Naive thymus-derived CD4-positive, alpha-beta T cell (primary cell): Measurements from ENCODE around the gene TMEM130. TPM values are rescaled to one million over a fixed set of nuclear protein-coding genes. Genes with fewer than 3 reads are reported as not detected.
"Not testable (repeated sequence)": the region's sequence is repeated elsewhere in the genome, so short reads cannot be mapped to it uniquely, and the experiment has no call there.

Experiments
- ATAC-seq: fragments of 150-1000 bp; cut with Tn5 transposase; 2 replicates; pipeline ENCODE4 v1.10.0; 2021; ENCODE audit warnings: mild to moderate bottlenecking, moderate library complexity
- CTCF ChIA-PET: fragments of 350-600 bp; sonication (Branson Sonifier 250); formaldehyde crosslinking; loops from one replicate; lab custom pipeline; 2021; ENCODE audit warnings: antibody characterized with exemption; lab: Charles Lee
- POLR2A ChIA-PET: fragments of 350-600 bp; sonication (Branson Sonifier 250); formaldehyde crosslinking; loops from one replicate; lab custom pipeline; 2021; ENCODE audit warnings: antibody characterized with exemption, inconsistent platforms; lab: Charles Lee
- DNase-seq, 9 donors: peaks; one replicate each; pipeline versions ENCODE4 v3.0.0 to v3.0.0-alpha.2; 2020 to 2022; ENCODE audit warnings: mixed read lengths in 1 of 9
- H3K27ac ChIP-seq: one replicate; pipeline ENCODE4 v1.7.0; 2013; ENCODE audit warnings: mild to moderate bottlenecking, low read depth, low read length, moderate library complexity
- H3K27me3 ChIP-seq, 2 donors: one replicate each; pipeline ENCODE4 v1.7.0; 2013; ENCODE audit warnings: low read length in 2 of 2, mild to moderate bottlenecking in 2 of 2, moderate library complexity in 2 of 2; ENCODE audit not compliant: control insufficient read depth in 2 of 2, insufficient read depth in 2 of 2
- H3K36me3 ChIP-seq, 3 experiments: 1 replicate in 2 of 3; 2 replicates in 1 of 3; pipeline ENCODE4 v1.7.0; 2013; ENCODE audit warnings: low read length in 3 of 3, mild to moderate bottlenecking in 3 of 3, moderate library complexity in 1 of 3; ENCODE audit not compliant: insufficient read depth in 3 of 3, control insufficient read depth in 2 of 3
- H3K4me1 ChIP-seq, 2 donors: one replicate each; pipeline ENCODE4 v1.7.0; 2013; ENCODE audit warnings: low read length in 2 of 2, mild to moderate bottlenecking in 2 of 2, moderate library complexity in 1 of 2; ENCODE audit not compliant: control insufficient read depth in 2 of 2, insufficient read depth in 2 of 2
- H3K4me3 ChIP-seq: 2 replicates; pipeline ENCODE4 v1.7.0; 2013; ENCODE audit warnings: mild to moderate bottlenecking, low read length
- H3K9me3 ChIP-seq, 3 experiments: 1 replicate in 2 of 3; 2 replicates in 1 of 3; pipeline ENCODE4 v1.7.0; 2013; ENCODE audit warnings: low read length in 3 of 3; ENCODE audit not compliant: control insufficient read depth in 2 of 3
- H3K27ac Mint-ChIP-seq, 9 donors: one replicate each; pipeline ENCODE4 v1.8.0; 2020 to 2022; ENCODE audit warnings: mixed read lengths in 9 of 9, mild to moderate bottlenecking in 8 of 9, moderate library complexity in 5 of 9, inconsistent platforms in 2 of 9
- H3K27me3 Mint-ChIP-seq, 5 donors: one replicate each; pipeline ENCODE4 v1.8.0; 2021 to 2022; ENCODE audit warnings: mixed read lengths in 5 of 5, mild to moderate bottlenecking in 1 of 5
- H3K36me3 Mint-ChIP-seq, 5 donors: one replicate each; pipeline ENCODE4 v1.8.0; 2020 to 2022; ENCODE audit warnings: mixed read lengths in 5 of 5, mild to moderate bottlenecking in 3 of 5, inconsistent platforms in 1 of 5
- H3K4me1 Mint-ChIP-seq, 7 donors: one replicate each; pipeline ENCODE4 v1.8.0; 2020 to 2022; ENCODE audit warnings: mixed read lengths in 7 of 7, mild to moderate bottlenecking in 3 of 7, inconsistent platforms in 1 of 7
- H3K4me3 Mint-ChIP-seq, 10 donors: one replicate each; pipeline ENCODE4 v1.8.0; 2020 to 2022; ENCODE audit warnings: mild to moderate bottlenecking in 10 of 10, mixed read lengths in 10 of 10, moderate library complexity in 6 of 10, inconsistent platforms in 2 of 10
- H3K9me3 Mint-ChIP-seq, 11 donors: one replicate each; pipeline ENCODE4 v1.8.0; 2020 to 2022; ENCODE audit warnings: mixed read lengths in 11 of 11, mild to moderate bottlenecking in 4 of 11, inconsistent platforms in 1 of 11, moderate library complexity in 1 of 11
- intact Hi-C, 2 donors: fragments of 100-400 bp; cut with micrococcal nuclease; formaldehyde crosslinking; loops; one replicate each; pipeline ENCODE4 v1.15.1; 2023
- polyA plus RNA-seq, 2 donors: library from polyadenylated mRNA; unstranded; fragments of 300-500 nt; fragmentation: Illumina TruSeq; gene quantifications; one replicate each; pipeline ENCODE4 v1.2.3, GENCODE V29; 2021
- total RNA-seq, 6 experiments: library from RNA in 5 of 6; stranded (reverse) in 5 of 6; gene quantifications; 1 replicate in 5 of 6; 2 replicates in 1 of 6; pipeline ENCODE4 v1.2.3 and lab custom pipeline; 2021 to 2026

The TMEM130 gene
- total and polyA plus RNA-seq, 7 experiments from 2014 or later, result not detected

DNA sequence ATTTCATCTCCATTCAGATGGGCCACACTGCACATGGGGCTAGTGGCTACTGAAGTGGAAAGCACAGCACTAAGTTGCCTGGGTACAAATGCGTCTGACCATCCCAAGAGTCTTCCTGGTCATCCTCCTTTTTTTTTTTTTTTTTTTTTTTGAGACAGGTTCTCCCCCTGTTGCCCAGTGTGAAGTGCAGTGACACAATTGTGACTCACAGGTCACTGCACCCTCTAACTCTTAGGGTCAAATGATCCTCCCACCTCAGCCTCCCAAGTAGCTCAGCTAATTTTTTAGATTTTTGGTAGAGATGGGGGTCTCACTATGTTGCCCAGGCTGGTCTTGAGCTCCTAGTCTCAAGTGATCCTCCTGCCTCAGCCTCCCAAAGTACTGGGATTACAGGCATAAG, 5.1 kb upstream of the TMEM130 start:
- intact Hi-C loops, result loop anchor here (5.0 to 10.0 kb wide), 5 partner anchors 450 to 1758 kb away; partner anchors contain the start of genes ARPC1A (in 1 of the 2), ASNS (in 1 of the 2), SDHAF3 (in 1 of the 2) and ZKSCAN5 (in 1 of the 2)
- no peak for ATAC-seq
- no peak overlapping the region for H3K4me3 ChIP-seq
- peaks cover 0 to 5% (median 0%) of the 10 kb centered on the region in 11 donors for H3K9me3 Mint-ChIP-seq
- H3K36me3 Mint-ChIP-seq, result no peaks in the 10 kb centered on the region
- H3K27ac Mint-ChIP-seq, result no peak overlapping the region
- no peaks in the 10 kb centered on the region for H3K27me3 ChIP-seq
- no peak overlapping the region for H3K4me3 Mint-ChIP-seq
- CTCF ChIA-PET, result no interaction called here
- peaks cover 0 to 17% (median 8%) of the 10 kb centered on the region in 7 donors for H3K4me1 Mint-ChIP-seq
- H3K4me1 ChIP-seq, result peaks cover 0 to 6% of the 10 kb centered on the region in 2 donors
- H3K9me3 ChIP-seq, result no peaks in the 10 kb centered on the region
- no peak for DNase-seq
- peaks cover 0 to 21% (median 6%) of the 10 kb centered on the region in 5 donors for H3K27me3 Mint-ChIP-seq
- peaks cover 0 to 9% (median 0%) of the 10 kb centered on the region in 3 experiments for H3K36me3 ChIP-seq
- POLR2A ChIA-PET, result no interaction called here
- no peak overlapping the region for H3K27ac ChIP-seq

DNA sequence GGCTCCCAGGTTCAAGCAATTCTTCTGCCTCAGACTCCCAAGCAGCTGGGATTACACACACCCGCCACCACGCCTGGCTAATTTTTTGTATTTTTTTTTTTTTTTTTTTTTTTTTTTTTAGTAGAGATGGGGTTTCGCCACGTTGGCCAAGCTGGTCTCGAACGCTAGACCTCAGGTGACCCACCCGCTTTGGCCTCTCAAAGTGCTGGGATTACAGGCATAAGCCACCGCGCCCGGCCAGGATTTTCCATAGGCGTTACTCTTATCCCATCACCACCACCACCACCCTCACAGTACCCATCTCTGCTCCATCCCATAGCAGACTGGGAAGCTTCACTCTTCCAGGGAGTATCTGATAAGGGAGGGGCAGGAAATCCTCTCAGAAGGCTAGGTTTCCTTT, 3.8 kb upstream of the TMEM130 start:
- H3K27ac ChIP-seq, H3K36me3 Mint-ChIP-seq, DNase-seq, H3K36me3 ChIP-seq, CTCF ChIA-PET, ATAC-seq, H3K4me1 ChIP-seq, H3K9me3 Mint-ChIP-seq, H3K9me3 ChIP-seq, H3K27me3 ChIP-seq, H3K4me3 ChIP-seq, H3K27ac Mint-ChIP-seq, H3K4me3 Mint-ChIP-seq, POLR2A ChIA-PET: not testable (repeated sequence)
- intact Hi-C loops, result loop anchor here (10.0 kb wide), 2 partner anchors 451 to 601 kb away; partner anchors contain the start of genes ARPC1A (in 1 of the 2) and ZNF789 (in 1 of the 2)
- H3K27me3 Mint-ChIP-seq, result peaks cover 0 to 28% (median 6%) of the 10 kb centered on the region in 5 donors
- peaks cover 0 to 14% (median 7%) of the 10 kb centered on the region in 7 donors for H3K4me1 Mint-ChIP-seq

DNA sequence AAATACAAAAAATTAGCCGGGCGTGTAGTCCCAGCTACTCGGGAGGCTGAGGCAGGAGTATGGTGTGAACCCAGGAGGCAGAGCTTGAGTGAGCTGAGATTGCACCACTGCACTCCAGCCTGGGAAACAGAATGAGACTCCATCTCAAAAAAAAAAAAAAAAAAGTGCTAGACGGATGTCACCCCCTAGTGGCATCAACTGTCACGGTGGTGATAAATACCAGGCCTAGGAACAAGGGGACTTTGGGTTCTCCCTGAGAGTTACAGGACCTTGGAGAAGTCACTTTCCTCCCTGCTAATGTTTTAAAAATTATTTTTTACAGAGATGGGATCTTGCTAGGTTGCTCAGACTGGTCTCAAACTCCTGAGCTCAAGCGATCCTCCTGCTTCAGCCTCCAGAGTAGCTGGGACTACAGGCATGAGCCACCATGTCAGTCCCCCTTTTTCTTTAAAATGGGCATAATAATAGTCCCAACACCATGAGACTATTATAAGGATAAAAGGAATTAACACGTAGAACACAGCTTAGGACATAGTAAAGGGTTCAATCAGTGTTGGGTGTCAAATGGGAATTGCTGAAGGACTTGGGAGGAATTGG, 2.6 kb upstream of the TMEM130 start:
- ChIA-PET CTCF (interaction anchor here (0.6 to 0.9 kb wide), 2 partner anchors 24 to 77 kb away, joined by 3 to 5 read pairs; no protein-coding TSS in a partner anchor), POLR2A (no interaction called here)
- H3K4me3 ChIP-seq, result no peak overlapping the region
- H3K4me1 ChIP-seq, result no peaks in the 10 kb centered on the region
- no peaks in the 10 kb centered on the region for H3K36me3 Mint-ChIP-seq
- no peaks in the 10 kb centered on the region for H3K27me3 ChIP-seq
- ATAC-seq (peak; percentile 48), DNase-seq (peak in 3 of 9 donors; percentile 13 to 27 (median 20))
- intact Hi-C loops, result loop anchor here (10.0 kb wide), 2 partner anchors 452 to 602 kb away; partner anchors contain the start of genes ARPC1A (in 1 of the 2) and ZNF789 (in 1 of the 2)
- no peaks in the 10 kb centered on the region for H3K36me3 ChIP-seq
- no peaks in the 10 kb centered on the region for H3K9me3 Mint-ChIP-seq
- H3K27me3 Mint-ChIP-seq, result peaks cover 0 to 38% (median 6%) of the 10 kb centered on the region in 5 donors
- no peak overlapping the region for H3K27ac Mint-ChIP-seq
- H3K4me3 Mint-ChIP-seq, result no peak overlapping the region
- peaks cover 0 to 9% (median 3%) of the 10 kb centered on the region in 7 donors for H3K4me1 Mint-ChIP-seq
- no peak overlapping the region for H3K27ac ChIP-seq
- no peaks in the 10 kb centered on the region for H3K9me3 ChIP-seq

DNA sequence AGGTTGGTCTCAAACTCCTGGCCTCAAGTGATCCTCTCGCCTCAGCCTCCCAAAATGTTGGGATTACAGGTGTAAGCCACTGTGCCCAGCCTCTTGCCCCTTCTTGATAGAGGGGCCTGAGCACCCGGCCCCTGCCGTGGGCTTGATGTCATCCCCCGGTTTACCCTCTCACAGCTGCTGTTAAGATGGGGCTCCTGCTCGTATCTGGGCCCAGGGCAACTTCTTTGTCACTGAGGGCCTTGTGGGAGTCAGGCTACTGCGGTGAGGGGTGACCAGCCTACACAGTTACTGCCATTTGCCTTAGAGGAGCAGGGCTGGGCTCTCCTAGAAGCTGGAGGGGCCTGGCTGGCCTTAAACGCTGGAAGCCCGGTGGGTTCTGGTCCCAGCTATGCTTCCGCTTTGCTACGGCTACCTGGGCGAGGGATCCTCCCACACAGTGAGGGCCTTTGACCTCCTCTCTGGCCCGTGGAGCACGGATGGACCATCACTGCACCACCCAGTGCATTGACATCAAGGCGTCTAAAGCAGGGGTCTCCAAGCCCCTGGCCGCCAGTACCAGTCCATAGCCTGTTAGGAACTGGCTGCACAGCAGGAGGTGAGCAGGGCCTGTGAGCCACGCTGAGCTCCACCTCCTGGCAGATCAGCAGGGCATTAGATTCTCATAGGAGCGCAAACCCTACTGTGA, 1.1 kb upstream of the TMEM130 start:
- CTCF ChIA-PET, result no interaction called here
- no peak overlapping the region for H3K27ac Mint-ChIP-seq
- no peaks in the 10 kb centered on the region for H3K27me3 ChIP-seq
- no peak overlapping the region for H3K27ac ChIP-seq
- H3K9me3 Mint-ChIP-seq, result no peaks in the 10 kb centered on the region
- no peaks in the 10 kb centered on the region for H3K9me3 ChIP-seq
- H3K4me3 Mint-ChIP-seq, result peak overlapping the region in 9 of 10 donors; percentile 63 to 87 (median 75)
- H3K27me3 Mint-ChIP-seq, result peaks cover 0 to 42% (median 6%) of the 10 kb centered on the region in 5 donors
- POLR2A ChIA-PET, result no interaction called here
- ATAC-seq, result no peak
- intact Hi-C loops, result loop anchor here (10.0 kb wide), 2 partner anchors 454 to 604 kb away; partner anchors contain the start of genes ARPC1A (in 1 of the 2) and ZNF789 (in 1 of the 2)
- no peak for DNase-seq
- no peak overlapping the region for H3K4me3 ChIP-seq
- H3K36me3 Mint-ChIP-seq, result no peaks in the 10 kb centered on the region
- peaks cover 0 to 8% (median 0%) of the 10 kb centered on the region in 7 donors for H3K4me1 Mint-ChIP-seq
- H3K4me1 ChIP-seq, result no peaks in the 10 kb centered on the region
- no peaks in the 10 kb centered on the region for H3K36me3 ChIP-seq

DNA sequence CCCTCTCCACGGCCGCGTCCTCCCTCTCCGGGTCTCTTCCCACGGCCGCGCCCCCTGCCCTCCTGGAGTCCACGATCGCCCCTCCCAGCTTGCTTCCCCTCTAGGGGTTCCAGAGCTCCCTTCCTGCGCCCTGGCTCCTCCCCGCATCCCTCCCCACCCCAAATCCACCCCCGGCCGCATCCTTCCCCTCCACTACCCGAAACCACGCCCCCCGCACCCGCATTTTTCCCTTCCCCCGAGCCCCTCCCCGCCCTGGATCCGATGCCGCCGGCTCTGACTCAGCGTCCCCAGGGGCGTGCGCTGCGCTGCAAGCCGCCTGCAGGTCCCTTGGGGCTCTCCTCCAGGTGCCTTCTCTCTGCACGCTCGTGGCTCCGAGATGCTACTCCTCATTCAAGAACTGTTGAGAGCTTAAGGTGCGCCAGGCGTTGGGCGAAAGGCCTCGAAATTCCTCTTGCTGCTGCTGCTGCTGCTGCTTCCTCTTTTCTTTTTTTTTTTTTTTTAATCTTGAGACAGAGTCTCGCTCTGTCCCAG, 372 bp upstream of the TMEM130 start:
- Histone ChIP-seq H3K36me3 (no peaks in the 10 kb centered on the region), H3K27me3 (no peaks in the 10 kb centered on the region), H3K4me3 (peak overlapping the region; percentile 9), H3K4me1 (no peaks in the 10 kb centered on the region), H3K27ac (no peak overlapping the region), H3K9me3 (no peaks in the 10 kb centered on the region)
- no peaks in the 10 kb centered on the region for H3K36me3 Mint-ChIP-seq
- ChIA-PET CTCF (no interaction called here), POLR2A (no interaction called here)
- DNase-seq (peak in 5 of 9 donors; percentile 20 to 75 (median 23)), ATAC-seq (peak; percentile 74)
- no peak overlapping the region for H3K27ac Mint-ChIP-seq
- peaks cover 0 to 8% (median 0%) of the 10 kb centered on the region in 7 donors for H3K4me1 Mint-ChIP-seq
- H3K27me3 Mint-ChIP-seq, result peaks cover 0 to 39% (median 6%) of the 10 kb centered on the region in 5 donors
- intact Hi-C loops, result loop anchor here (10.0 kb wide), 2 partner anchors 455 to 605 kb away; partner anchors contain the start of genes ARPC1A (in 1 of the 2) and ZNF789 (in 1 of the 2)
- H3K9me3 Mint-ChIP-seq, result no peaks in the 10 kb centered on the region
- H3K4me3 Mint-ChIP-seq, result peak overlapping the region; percentile 63 to 87 (median 76)

DNA sequence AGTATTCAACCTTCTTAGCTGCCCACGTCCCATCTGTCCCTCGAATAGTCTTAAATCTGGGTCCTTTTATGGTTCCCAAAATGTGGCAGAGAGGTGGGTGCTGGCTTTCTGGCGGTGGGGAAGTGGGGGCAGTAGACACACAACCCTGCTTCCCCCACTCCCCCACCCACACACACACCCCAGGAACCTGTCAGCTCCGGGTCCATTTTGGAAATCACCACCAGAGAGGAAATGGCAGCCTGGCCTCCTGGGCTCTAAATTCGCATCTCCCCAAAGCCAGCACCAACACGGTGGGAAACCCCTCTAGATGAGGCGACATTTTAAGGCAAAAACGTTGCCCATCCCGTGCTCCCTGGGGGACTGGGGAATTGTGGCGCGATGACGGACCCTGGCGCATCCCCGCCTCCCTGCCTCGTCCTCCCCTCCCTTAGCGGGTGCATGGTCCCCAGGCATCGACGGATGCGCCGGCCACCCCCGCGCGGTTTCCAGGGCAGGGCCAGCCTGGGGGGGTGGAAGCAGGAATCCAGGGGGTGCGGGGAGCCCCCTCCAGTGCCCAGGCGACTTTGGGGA, 702 bp downstream of the TMEM130 start:
- POLR2A ChIA-PET, result no interaction called here
- Mint-ChIP-seq H3K27ac (no peak overlapping the region), H3K36me3 (no peaks in the 10 kb centered on the region), H3K27me3 (peaks cover 0 to 39% (median 6%) of the 10 kb centered on the region in 5 donors), H3K4me1 (peaks cover 0 to 8% (median 0%) of the 10 kb centered on the region in 7 donors), H3K9me3 (no peaks in the 10 kb centered on the region), H3K4me3 (peak overlapping the region in 7 of 10 donors; percentile 9 to 85 (median 30))
- CTCF ChIA-PET, result no interaction called here
- ATAC-seq (no peak), DNase-seq (no peak)
- Histone ChIP-seq H3K4me3 (no peak overlapping the region), H3K27me3 (no peaks in the 10 kb centered on the region), H3K36me3 (no peaks in the 10 kb centered on the region), H3K9me3 (no peaks in the 10 kb centered on the region), H3K4me1 (no peaks in the 10 kb centered on the region), H3K27ac (no peak overlapping the region)
- intact Hi-C loops, result no loop called here
